Measurements from ENCODE around the gene DIPK1B. TPM values are rescaled to one million over a fixed set of nuclear protein-coding genes. Genes with fewer than 3 reads are reported as not detected.

The DIPK1B gene
- total RNA-seq, 1 experiment from 2014 or later, result 26.3 TPM

DNA sequence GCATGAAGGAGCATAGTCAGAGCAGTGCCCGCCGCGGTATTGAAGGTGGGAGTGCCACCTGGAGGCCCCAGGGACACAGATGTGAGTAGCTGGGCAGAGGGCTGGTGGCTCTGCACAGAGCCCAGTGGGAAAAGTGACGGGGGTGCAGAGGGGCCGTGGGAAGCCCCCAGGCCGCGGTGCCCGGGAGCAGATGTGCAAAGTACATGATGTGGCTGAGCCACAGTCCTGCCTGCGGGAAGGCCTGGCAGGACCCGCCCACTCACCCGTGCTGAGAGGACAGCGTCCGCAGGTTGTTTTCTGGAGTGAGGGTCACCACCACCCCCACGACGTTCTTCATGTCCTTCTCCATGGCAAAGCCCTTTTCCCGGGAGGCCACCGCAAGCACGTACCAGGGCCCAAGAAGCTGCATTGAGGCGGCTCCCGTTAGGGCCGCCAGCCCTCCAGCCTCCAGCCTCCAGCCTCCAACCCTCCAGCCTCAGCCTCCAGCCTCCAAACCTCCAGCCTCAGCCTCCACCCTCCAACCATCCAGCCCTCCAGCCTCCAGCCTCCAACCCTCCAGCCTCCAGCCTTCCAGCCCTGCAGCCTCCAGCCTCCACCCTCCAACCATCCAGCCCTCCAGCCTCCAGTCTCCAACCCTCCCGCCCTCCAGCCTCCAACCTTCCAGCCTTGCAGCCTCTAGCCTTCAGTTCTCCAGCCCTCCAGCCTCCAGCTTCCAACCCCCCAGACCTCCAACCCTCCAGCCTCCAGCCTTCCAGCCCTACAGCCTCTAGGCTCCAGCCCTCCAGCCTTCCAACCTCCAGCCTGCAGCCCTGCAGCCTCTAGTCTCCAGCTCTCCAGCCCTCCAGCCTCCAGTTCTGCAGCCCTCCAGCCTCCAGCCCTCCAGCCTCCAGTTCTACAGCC is 35.0 kb downstream of the DIPK1B start:
- DNase-seq, result no peak
- Histone ChIP-seq H3K36me3 (ENCODE audit: low read depth, low read length) (no peaks in the 10 kb centered on the region), H3K79me2 (ENCODE audit: low read length) (no peaks in the 10 kb centered on the region), H3K27me3 (ENCODE audit: low read length) (peaks cover 5% of the 10 kb centered on the region), H3F3A (ENCODE audit: low read length, unreplicated experiment) (no peaks in the 10 kb centered on the region), H3K4me3 (ENCODE audit: low read length) (no peak overlapping the region), H3K4me1 (ENCODE audit: insufficient read depth, low read length) (no peaks in the 10 kb centered on the region), H3K4me2 (ENCODE audit: low read length) (no peak overlapping the region), H3K9me2 (replicated peaks; ENCODE audit: low read length) (no peaks in the 10 kb centered on the region), H3K9me3 (ENCODE audit: low read length) (no peaks in the 10 kb centered on the region), H3K9ac (ENCODE audit: low read length) (no peak overlapping the region), H3K27ac (ENCODE audit: low read length) (no peak overlapping the region), H2AFZ (ENCODE audit: low read length) (no peak overlapping the region), H4K20me1 (ENCODE audit: low read length) (no peaks in the 10 kb centered on the region)
- no peak for ATAC-seq
- ChIA-PET POLR2A (ENCODE audit: unreplicated experiment) (no interaction called here), CTCF (no interaction called here)
- BruUV-seq (replicated peaks), result no TSS peak
- intact Hi-C loops (cut with micrococcal nuclease), result no loop called here
- TF ChIP-seq EZH2phosphoT487 (IDR thresholded peaks at IDR 0.05; ENCODE audit: borderline replicate concordance, low read length) (no peak), EZH2 (IDR thresholded peaks at IDR 0.05; ENCODE audit: low read length, unreplicated experiment) (no peak)
- TF ChIP-seq, protein P1, sequence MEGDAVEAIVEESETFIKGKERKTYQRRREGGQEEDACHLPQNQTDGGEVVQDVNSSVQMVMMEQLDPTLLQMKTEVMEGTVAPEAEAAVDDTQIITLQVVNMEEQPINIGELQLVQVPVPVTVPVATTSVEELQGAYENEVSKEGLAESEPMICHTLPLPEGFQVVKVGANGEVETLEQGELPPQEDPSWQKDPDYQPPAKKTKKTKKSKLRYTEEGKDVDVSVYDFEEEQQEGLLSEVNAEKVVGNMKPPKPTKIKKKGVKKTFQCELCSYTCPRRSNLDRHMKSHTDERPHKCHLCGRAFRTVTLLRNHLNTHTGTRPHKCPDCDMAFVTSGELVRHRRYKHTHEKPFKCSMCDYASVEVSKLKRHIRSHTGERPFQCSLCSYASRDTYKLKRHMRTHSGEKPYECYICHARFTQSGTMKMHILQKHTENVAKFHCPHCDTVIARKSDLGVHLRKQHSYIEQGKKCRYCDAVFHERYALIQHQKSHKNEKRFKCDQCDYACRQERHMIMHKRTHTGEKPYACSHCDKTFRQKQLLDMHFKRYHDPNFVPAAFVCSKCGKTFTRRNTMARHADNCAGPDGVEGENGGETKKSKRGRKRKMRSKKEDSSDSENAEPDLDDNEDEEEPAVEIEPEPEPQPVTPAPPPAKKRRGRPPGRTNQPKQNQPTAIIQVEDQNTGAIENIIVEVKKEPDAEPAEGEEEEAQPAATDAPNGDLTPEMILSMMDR (conservative IDR thresholded peaks at IDR 0.05; ENCODE audit: low read depth, low read length), result no peak

DNA sequence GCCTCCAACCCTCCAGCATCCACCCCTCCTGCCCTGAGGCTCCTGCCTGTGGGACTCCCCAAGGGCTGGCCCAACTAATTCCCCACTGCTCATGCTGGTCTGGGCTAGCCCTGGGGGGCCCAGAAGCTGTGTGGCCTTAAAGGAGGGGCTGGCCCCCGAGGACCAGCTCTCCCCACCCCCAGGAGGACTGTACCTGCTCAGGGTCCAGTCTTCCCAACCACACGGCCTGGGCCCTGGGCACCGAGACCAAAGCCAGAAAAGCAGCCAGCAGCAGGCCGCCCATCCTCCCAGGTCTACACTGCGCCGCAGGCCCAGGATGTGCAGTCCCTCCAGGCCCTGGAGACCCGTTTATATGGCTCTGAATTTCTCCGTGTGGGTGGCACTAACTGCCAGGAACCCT is 35.8 kb downstream of the DIPK1B start, which contains the start of gene LCN6:
TSS of gene LCN6 (minus strand) at position 325 of the 400 bp plus-strand sequence. CDS start at position 283, 42 bp downstream.
- ChIA-PET POLR2A (ENCODE audit: unreplicated experiment) (no interaction called here), CTCF (no interaction called here)
- no peak for DNase-seq
- no peaks in the 10 kb centered on the region for H3F3A ChIP-seq (ENCODE audit: low read length, unreplicated experiment)
- no peak within 1 kb of the TSS for H3K9ac ChIP-seq (ENCODE audit: low read length)
- H4K20me1 ChIP-seq (ENCODE audit: low read length), result no peaks in the 10 kb centered on the region
- no peak for ATAC-seq
- H3K4me1 ChIP-seq (ENCODE audit: insufficient read depth, low read length), result no peaks in the 10 kb centered on the region
- no peaks in the 10 kb centered on the region for H3K36me3 ChIP-seq (ENCODE audit: low read depth, low read length)
- no peak within 1 kb of the TSS for H3K4me3 ChIP-seq (ENCODE audit: low read length)
- H3K9me2 ChIP-seq (replicated peaks; ENCODE audit: low read length), result no peaks in the 10 kb centered on the region
- H3K27me3 ChIP-seq (ENCODE audit: low read length), result no peaks in the 10 kb centered on the region
- H2AFZ ChIP-seq (ENCODE audit: low read length), result no peak within 1 kb of the TSS
- no peaks in the 10 kb centered on the region for H3K9me3 ChIP-seq (ENCODE audit: low read length)
- no peak within 1 kb of the TSS for H3K27ac ChIP-seq (ENCODE audit: low read length)
- TF ChIP-seq, protein P1 (conservative IDR thresholded peaks at IDR 0.05; ENCODE audit: low read depth, low read length), result no peak
- TF ChIP-seq EZH2 (IDR thresholded peaks at IDR 0.05; ENCODE audit: low read length, unreplicated experiment) (no peak), EZH2phosphoT487 (IDR thresholded peaks at IDR 0.05; ENCODE audit: borderline replicate concordance, low read length) (no peak)
- intact Hi-C loops (cut with micrococcal nuclease), result no loop called here
- no TSS peak for BruUV-seq (replicated peaks)
- no peak within 1 kb of the TSS for H3K4me2 ChIP-seq (ENCODE audit: low read length)
- H3K79me2 ChIP-seq (ENCODE audit: low read length), result no peaks in the 10 kb centered on the region
